Measurements from ENCODE around the gene TPSD1. TPM values are rescaled to one million over a fixed set of nuclear protein-coding genes. Genes with fewer than 3 reads are reported as not detected.

The TPSD1 gene
- total and polyA plus RNA-seq, 2 donors from 2014 or later = 7.9 TPM; not detected in 1

GRCh38 chr16:1285669-1286512, 30.0 kb downstream of the TPSD1 start:
- H3K4me1 ChIP-seq (ENCODE audit: control insufficient read depth in 2 of 3, insufficient read depth in 2 of 3, low read depth in 1 of 3, low read length in 3 of 3) = peaks cover 0 to 2% (median 0%) of the 10 kb centered on the region in 3 donors
- peaks cover 13% of the 10 kb centered on the region for H3K27me3 ChIP-seq (ENCODE audit: control insufficient read depth, insufficient read depth, low read length)
- no peak for FAIRE-seq
- TF ChIP-seq CTCF (IDR thresholded peaks at IDR 0.05; ENCODE audit: borderline replicate concordance, extremely low read depth, insufficient read depth) = no peak
- DNase-seq = peak in 2 of 5 donors; percentile 59 to 70
- no peaks in the 10 kb centered on the region for H3K9me3 ChIP-seq (ENCODE audit: control insufficient read depth in 2 of 3, insufficient read depth in 1 of 3, low read length in 3 of 3)
- no peaks in the 10 kb centered on the region for H3K36me3 ChIP-seq (ENCODE audit: control insufficient read depth in 2 of 3, insufficient read depth in 3 of 3, low read length in 3 of 3)
- no peak overlapping the region for H3K4me3 ChIP-seq (ENCODE audit: low read length in 3 of 3)
- no peak overlapping the region for H3K27ac ChIP-seq (ENCODE audit: low read depth in 2 of 2, low read length in 2 of 2)
- no peak overlapping the region for H3K9ac ChIP-seq (ENCODE audit: low read length in 3 of 3)
- intact Hi-C loops (cut with DNase I) = no loop called here

- intact Hi-C loops (cut with DNase I) = no loop called here
- H3K4me3 ChIP-seq (ENCODE audit: low read length in 3 of 3) = no peak overlapping the region
- H3K36me3 ChIP-seq (ENCODE audit: control insufficient read depth in 2 of 3, insufficient read depth in 3 of 3, low read length in 3 of 3) = no peaks in the 10 kb centered on the region
- peaks cover 13% of the 10 kb centered on the region for H3K27me3 ChIP-seq (ENCODE audit: control insufficient read depth, insufficient read depth, low read length)
- FAIRE-seq (no peak), DNase-seq (peak in 2 of 5 donors; percentile 68)
- H3K27ac ChIP-seq (ENCODE audit: low read depth in 2 of 2, low read length in 2 of 2) = no peak overlapping the region
- no peak overlapping the region for H3K9ac ChIP-seq (ENCODE audit: low read length in 3 of 3)
- peaks cover 0 to 4% (median 0%) of the 10 kb centered on the region in 3 donors for H3K4me1 ChIP-seq (ENCODE audit: control insufficient read depth in 2 of 3, insufficient read depth in 2 of 3, low read depth in 1 of 3, low read length in 3 of 3)
- TF ChIP-seq CTCF (IDR thresholded peaks at IDR 0.05; ENCODE audit: borderline replicate concordance, extremely low read depth, insufficient read depth) = no peak
- no peaks in the 10 kb centered on the region for H3K9me3 ChIP-seq (ENCODE audit: control insufficient read depth in 2 of 3, insufficient read depth in 1 of 3, low read length in 3 of 3)
Measured at GRCh38 chr16:1286513-1287094, 30.7 kb downstream of the TPSD1 start.

GRCh38 chr16:1287982-1288670, 32.3 kb downstream of the TPSD1 start:
- H3K4me3 ChIP-seq (ENCODE audit: low read length in 3 of 3) = no peak overlapping the region
- peak in 1 of 5 donors; percentile 76 for DNase-seq
- no peaks in the 10 kb centered on the region for H3K9me3 ChIP-seq (ENCODE audit: control insufficient read depth in 2 of 3, insufficient read depth in 1 of 3, low read length in 3 of 3)
- H3K36me3 ChIP-seq (ENCODE audit: control insufficient read depth in 2 of 3, insufficient read depth in 3 of 3, low read length in 3 of 3) = no peaks in the 10 kb centered on the region
- no peak for FAIRE-seq
- TF ChIP-seq CTCF (IDR thresholded peaks at IDR 0.05; ENCODE audit: borderline replicate concordance, extremely low read depth, insufficient read depth) = no peak
- H3K27ac ChIP-seq (ENCODE audit: low read depth in 2 of 2, low read length in 2 of 2) = no peak overlapping the region
- H3K27me3 ChIP-seq (ENCODE audit: control insufficient read depth, insufficient read depth, low read length) = peaks cover 13% of the 10 kb centered on the region
- no peak overlapping the region for H3K9ac ChIP-seq (ENCODE audit: low read length in 3 of 3)
- peaks cover 0 to 4% (median 0%) of the 10 kb centered on the region in 3 donors for H3K4me1 ChIP-seq (ENCODE audit: control insufficient read depth in 2 of 3, insufficient read depth in 2 of 3, low read depth in 1 of 3, low read length in 3 of 3)
- intact Hi-C loops (cut with DNase I) = no loop called here

Measured in kidney (tissue), 14 donors.